GM21529 (cell line): ENCODE measurements around the gene MYO1D.
"Not testable (repeated sequence)": the region's sequence is repeated elsewhere in the genome, so short reads cannot be mapped to it uniquely, and the experiment has no call there.

Source experiments
- ATAC-seq: cut with Tn5 transposase; IDR thresholded peaks from one replicate; pipeline ENCODE4 v1.9.1; 2021; ENCODE audit not compliant: unreplicated experiment

Gene MYO1D

GRCh38 chr17:32780721-32781120 lies 96.2 kb downstream of the MYO1D start:
- ATAC-seq: no peak

GRCh38 chr17:32777922-32778321 lies 99.0 kb downstream of the MYO1D start:
- no peak for ATAC-seq

GRCh38 chr17:32777436-32777835 lies 99.5 kb downstream of the MYO1D start:
- ATAC-seq: no peak

- ATAC-seq: no peak
These were observed 102.2 kb downstream of the MYO1D start for GRCh38 chr17:32774695-32775084.

GRCh38 chr17:32773856-32774694 lies 102.8 kb downstream of the MYO1D start:
- ATAC-seq: no peak

- no peak for ATAC-seq
These were observed 104.4 kb downstream of the MYO1D start for GRCh38 chr17:32772453-32773025.

- ATAC-seq: no peak
These were observed 105.5 kb downstream of the MYO1D start for GRCh38 chr17:32771396-32771795.

GRCh38 chr17:32769846-32770245 lies 107.1 kb downstream of the MYO1D start:
- ATAC-seq: no peak

GRCh38 chr17:32763855-32764439 lies 113.0 kb downstream of the MYO1D start:
- ATAC-seq: no peak

- no peak for ATAC-seq
These were observed 117.4 kb downstream of the MYO1D start for GRCh38 chr17:32759476-32759875.

- ATAC-seq: no peak
These were observed 119.0 kb downstream of the MYO1D start for GRCh38 chr17:32757963-32758362.

- no peak for ATAC-seq
These were observed 120.2 kb downstream of the MYO1D start for GRCh38 chr17:32756696-32757095.

- no peak for ATAC-seq
These were observed 121.7 kb downstream of the MYO1D start for GRCh38 chr17:32755045-32755805.

- ATAC-seq: no peak
These were observed 124.0 kb downstream of the MYO1D start for GRCh38 chr17:32752934-32753333.

- ATAC-seq: no peak
These were observed 129.1 kb downstream of the MYO1D start for GRCh38 chr17:32747856-32748255.

GRCh38 chr17:32746698-32747097 lies 130.2 kb downstream of the MYO1D start:
- ATAC-seq: no peak

GRCh38 chr17:32746280-32746679 lies 130.6 kb downstream of the MYO1D start:
- ATAC-seq: no peak

GRCh38 chr17:32742681-32743538 lies 134.0 kb downstream of the MYO1D start:
- no peak for ATAC-seq

- no peak for ATAC-seq
These were observed 135.5 kb downstream of the MYO1D start for GRCh38 chr17:32741381-32741780.

- no peak for ATAC-seq
These were observed 137.2 kb downstream of the MYO1D start for GRCh38 chr17:32739722-32740121.

GRCh38 chr17:32739151-32739550 lies 137.8 kb downstream of the MYO1D start:
- not testable (repeated sequence) for ATAC-seq
